ENCODE measurements around the gene TMEM238. TPM values are rescaled to one million over a fixed set of nuclear protein-coding genes. Genes with fewer than 3 reads are reported as not detected.
"Not testable (repeated sequence)": the region's sequence is repeated elsewhere in the genome, so short reads cannot be mapped to it uniquely, and the experiment has no call there.

TMEM238 gene
- total and polyA plus RNA-seq, 5 donors: 0.14 to 1.2 (median 0.47) TPM

- intact Hi-C loops (cut with DNase I): loop anchor here in 1 of 4 donors (5.0 kb wide), 1 partner anchor 38 kb away; the partner anchor contains the start of gene TMEM238
- 81% methylated on average over 9 of the region's 9 CpGs for WGBS
- Histone ChIP-seq H3K4me3 (ENCODE audit: low read length) (no peak overlapping the region), H3K4me1 (ENCODE audit: control insufficient read depth, insufficient read depth, low read length) (peaks cover 5% of the 10 kb centered on the region), H3K27ac (ENCODE audit: low read length) (no peak overlapping the region), H3K27me3 (ENCODE audit: control insufficient read depth, insufficient read depth) (no peaks in the 10 kb centered on the region), H3K9me3 (ENCODE audit: control insufficient read depth, low read length) (no peaks in the 10 kb centered on the region)
- no peak for ATAC-seq
- DNase-seq: no peak
Measured at GRCh38 chr19:55344444-55344843, 39.6 kb downstream of the TMEM238 start.

GRCh38 chr19:55341595-55342531, 42.2 kb downstream of the TMEM238 start:
- Histone ChIP-seq H3K4me1 (ENCODE audit: control insufficient read depth, insufficient read depth, low read length) (peaks cover 5% of the 10 kb centered on the region), H3K27me3 (ENCODE audit: control insufficient read depth, insufficient read depth) (no peaks in the 10 kb centered on the region), H3K4me3 (ENCODE audit: low read length) (no peak overlapping the region), H3K27ac (ENCODE audit: low read length) (no peak overlapping the region), H3K9me3 (ENCODE audit: control insufficient read depth, low read length) (no peaks in the 10 kb centered on the region)
- intact Hi-C loops (cut with DNase I): loop anchor here in 1 of 4 donors (5.0 kb wide), 1 partner anchor 40 kb away; the partner anchor contains the start of gene TMEM238
- WGBS: 88% methylated on average over 50 of the region's 50 CpGs
- peak in 1 of 3 donors; percentile 57 for DNase-seq
- ATAC-seq: no peak

GRCh38 chr19:55341171-55341588, 42.9 kb downstream of the TMEM238 start:
- Histone ChIP-seq H3K9me3 (ENCODE audit: control insufficient read depth, low read length) (no peaks in the 10 kb centered on the region), H3K4me3 (ENCODE audit: low read length) (peak overlapping the region; percentile 93), H3K4me1 (ENCODE audit: control insufficient read depth, insufficient read depth, low read length) (peaks cover 5% of the 10 kb centered on the region), H3K27ac (ENCODE audit: low read length) (no peak overlapping the region), H3K27me3 (ENCODE audit: control insufficient read depth, insufficient read depth) (no peaks in the 10 kb centered on the region)
- WGBS: 2% methylated on average over 15 of the region's 15 CpGs
- peak; percentile 77 to 89 (median 87) for DNase-seq
- no peak for ATAC-seq
- intact Hi-C loops (cut with DNase I): loop anchor here in 1 of 4 donors (5.0 kb wide), 1 partner anchor 41 kb away; the partner anchor contains the start of gene TMEM238

- ATAC-seq (no peak), DNase-seq (peak in 1 of 3 donors; percentile 64)
- no peak overlapping the region for H3K27ac ChIP-seq (ENCODE audit: low read length)
- H3K27me3 ChIP-seq (ENCODE audit: control insufficient read depth, insufficient read depth): no peaks in the 10 kb centered on the region
- intact Hi-C loops (cut with DNase I): loop anchor here in 1 of 4 donors (5.0 kb wide), 1 partner anchor 42 kb away; the partner anchor contains the start of gene TMEM238
- 3% methylated on average over 24 of the region's 24 CpGs for WGBS
- H3K4me1 ChIP-seq (ENCODE audit: control insufficient read depth, insufficient read depth, low read length): peaks cover 5% of the 10 kb centered on the region
- H3K9me3 ChIP-seq (ENCODE audit: control insufficient read depth, low read length): no peaks in the 10 kb centered on the region
- H3K4me3 ChIP-seq (ENCODE audit: low read length): peak overlapping the region; percentile 93
Measured at GRCh38 chr19:55340784-55341147, 43.3 kb downstream of the TMEM238 start.

GRCh38 chr19:55339889-55340783, 44.0 kb downstream of the TMEM238 start:
- Histone ChIP-seq H3K9me3 (ENCODE audit: control insufficient read depth, low read length) (no peaks in the 10 kb centered on the region), H3K4me1 (ENCODE audit: control insufficient read depth, insufficient read depth, low read length) (peaks cover 5% of the 10 kb centered on the region), H3K27ac (ENCODE audit: low read length) (peak overlapping the region; percentile 54), H3K27me3 (ENCODE audit: control insufficient read depth, insufficient read depth) (no peaks in the 10 kb centered on the region), H3K4me3 (ENCODE audit: low read length) (peak overlapping the region; percentile 93)
- ATAC-seq: no peak
- 3% methylated on average over 43 of the region's 44 CpGs for WGBS
- peak in 2 of 3 donors; percentile 65 to 73 for DNase-seq
- intact Hi-C loops (cut with DNase I): loop anchor here in 1 of 4 donors (5.0 kb wide), 1 partner anchor 42 kb away; the partner anchor contains the start of gene TMEM238

GRCh38 chr19:55339105-55339888, 44.8 kb downstream of the TMEM238 start, which contains the start of gene KMT5C:
TSS of gene KMT5C (plus strand) at chr19:55339876. CDS start at chr19:55341937, 2,061 bp downstream.
- under 1% methylated on average over 63 of the region's 63 CpGs for WGBS
- DNase-seq (peak; percentile 100), ATAC-seq (peak; percentile 96)
- Histone ChIP-seq H3K9me3 (ENCODE audit: control insufficient read depth, low read length) (no peaks in the 10 kb centered on the region), H3K27ac (ENCODE audit: low read length) (peak within 1 kb of the TSS; percentile 85), H3K4me1 (ENCODE audit: control insufficient read depth, insufficient read depth, low read length) (peaks cover 5% of the 10 kb centered on the region), H3K4me3 (ENCODE audit: low read length) (peak within 1 kb of the TSS; percentile 93), H3K27me3 (ENCODE audit: control insufficient read depth, insufficient read depth) (no peaks in the 10 kb centered on the region)
- intact Hi-C loops (cut with DNase I): no loop called here

GRCh38 chr19:55336101-55336500, 48.0 kb downstream of the TMEM238 start:
- Histone ChIP-seq H3K27ac (ENCODE audit: low read length) (no peak overlapping the region), H3K4me3 (ENCODE audit: low read length) (no peak overlapping the region), H3K27me3 (ENCODE audit: control insufficient read depth, insufficient read depth) (no peaks in the 10 kb centered on the region), H3K4me1 (ENCODE audit: control insufficient read depth, insufficient read depth, low read length) (peaks cover 5% of the 10 kb centered on the region), H3K9me3 (ENCODE audit: control insufficient read depth, low read length) (no peaks in the 10 kb centered on the region)
- intact Hi-C loops (cut with DNase I): no loop called here
- 79% methylated on average over 7 of the region's 7 CpGs for WGBS
- DNase-seq (no peak), ATAC-seq (no peak)

GRCh38 chr19:55333870-55334269, 50.2 kb downstream of the TMEM238 start:
- no peak overlapping the region for H3K27ac ChIP-seq (ENCODE audit: low read length)
- 79% methylated on average over 11 of the region's 11 CpGs for WGBS
- no peaks in the 10 kb centered on the region for H3K27me3 ChIP-seq (ENCODE audit: control insufficient read depth, insufficient read depth)
- H3K4me1 ChIP-seq (ENCODE audit: control insufficient read depth, insufficient read depth, low read length): no peaks in the 10 kb centered on the region
- no peak for ATAC-seq
- H3K4me3 ChIP-seq (ENCODE audit: low read length): no peak overlapping the region
- DNase-seq: no peak
- no peaks in the 10 kb centered on the region for H3K9me3 ChIP-seq (ENCODE audit: control insufficient read depth, low read length)
- intact Hi-C loops (cut with DNase I): no loop called here

- H3K27ac ChIP-seq (ENCODE audit: low read length); H3K9me3 ChIP-seq (ENCODE audit: control insufficient read depth, low read length); intact Hi-C loops (cut with DNase I); H3K27me3 ChIP-seq (ENCODE audit: control insufficient read depth, insufficient read depth); H3K4me3 ChIP-seq (ENCODE audit: low read length); DNase-seq; ATAC-seq; H3K4me1 ChIP-seq (ENCODE audit: control insufficient read depth, insufficient read depth, low read length): not testable (repeated sequence)
- 90% methylated on average over 6 of the region's 6 CpGs for WGBS
Measured at GRCh38 chr19:55329791-55330190, 54.3 kb downstream of the TMEM238 start.

Data from right cardiac atrium (tissue), 5 donors.